Colon (tissue), 2 donors: ENCODE data around the gene PXK.

Experiments
- FAIRE-seq: peaks from 2 replicates; lab custom pipeline; 2012; peaks lifted over from hg19 to GRCh38; lab: Jason Lieb, UNC
- donor health status: control.
- donor health status: control.

PXK gene

GRCh38 chr3:58347984-58348383, 15.3 kb downstream of the PXK start:
- no peak for FAIRE-seq

- FAIRE-seq, result no peak
These were observed 17.3 kb downstream of the PXK start for GRCh38 chr3:58349792-58350626.

GRCh38 chr3:58350627-58351013, 17.9 kb downstream of the PXK start:
- FAIRE-seq, result no peak

- no peak for FAIRE-seq
These were observed 19.2 kb downstream of the PXK start for GRCh38 chr3:58351920-58352319.

GRCh38 chr3:58352626-58353025, 19.9 kb downstream of the PXK start:
- FAIRE-seq, result no peak

- no peak for FAIRE-seq
These were observed 21.2 kb downstream of the PXK start for GRCh38 chr3:58353722-58354553.

- no peak for FAIRE-seq
These were observed 22.5 kb downstream of the PXK start for GRCh38 chr3:58355179-58355578.

GRCh38 chr3:58356054-58356453, 23.4 kb downstream of the PXK start:
- FAIRE-seq, result no peak

GRCh38 chr3:58357402-58357801, 24.7 kb downstream of the PXK start:
- no peak for FAIRE-seq

- no peak for FAIRE-seq
These were observed 25.4 kb downstream of the PXK start for GRCh38 chr3:58358092-58358491.

- no peak for FAIRE-seq
These were observed 26.1 kb downstream of the PXK start for GRCh38 chr3:58358808-58359207.

GRCh38 chr3:58359621-58360020, 26.9 kb downstream of the PXK start:
- no peak for FAIRE-seq

- no peak for FAIRE-seq
These were observed 29.2 kb downstream of the PXK start for GRCh38 chr3:58361866-58362265.

GRCh38 chr3:58366699-58367098, 34.0 kb downstream of the PXK start:
- no peak for FAIRE-seq

GRCh38 chr3:58369038-58369437, 36.3 kb downstream of the PXK start:
- FAIRE-seq, result no peak

GRCh38 chr3:58369876-58370275, 37.2 kb downstream of the PXK start:
- no peak for FAIRE-seq

- FAIRE-seq, result no peak
These were observed 37.7 kb downstream of the PXK start for GRCh38 chr3:58370407-58370806.

- FAIRE-seq, result no peak
These were observed 39.1 kb downstream of the PXK start for GRCh38 chr3:58371754-58372153.

GRCh38 chr3:58375254-58375653, 42.6 kb downstream of the PXK start:
- FAIRE-seq, result no peak

- no peak for FAIRE-seq
These were observed 44.5 kb downstream of the PXK start for GRCh38 chr3:58377168-58377567.

GRCh38 chr3:58377750-58378149, 45.1 kb downstream of the PXK start:
- no peak for FAIRE-seq

GRCh38 chr3:58379351-58380073, 46.8 kb downstream of the PXK start:
- FAIRE-seq, result no peak

- no peak for FAIRE-seq
These were observed 50.8 kb downstream of the PXK start for GRCh38 chr3:58383476-58383875.
